ENCODE data around the gene PER1. TPM values are rescaled to one million over a fixed set of nuclear protein-coding genes. Genes with fewer than 3 reads are reported as not detected.

The PER1 gene
- total and polyA plus RNA-seq, 2 of the 4 experiments (the other 2 are of a cell fraction): 3.4 to 10.5 TPM

GRCh38 chr17:8160741-8161221, 8.6 kb upstream of the PER1 start:
- Histone ChIP-seq H3K4me3 (ENCODE audit: insufficient read depth, low read depth, low read length) (no peak overlapping the region), H3K4me2 (ENCODE audit: low read depth, low read length) (no peak overlapping the region; the same call in 1 of the 2 replicates), H3K27ac (ENCODE audit: insufficient read depth, low read length) (no peak overlapping the region), H3K4ac (ENCODE audit: low read depth, low read length) (no peak overlapping the region), H3K4me1 (ENCODE audit: control insufficient read depth, insufficient read depth, low read length) (peaks cover 28% of the 10 kb centered on the region), H2AK5ac (ENCODE audit: low read depth, low read length) (no peak overlapping the region), H4K8ac (ENCODE audit: low read depth in 2 of 2, low read length in 2 of 2) (no peak overlapping the region), H2AK9ac (replicated peaks; ENCODE audit: low read depth, low read length, poor library complexity) (peak overlapping the region; percentile 56), H2BK20ac (ENCODE audit: low read depth, low read length) (no peak overlapping the region), H2BK5ac (ENCODE audit: low read depth, low read length, poor library complexity, severe bottlenecking) (no peak overlapping the region), H3K14ac (replicated peaks; ENCODE audit: low read depth, low read length) (no peak overlapping the region), H4K20me1 (ENCODE audit: insufficient read depth, low read length) (peaks cover 14% of the 10 kb centered on the region), H2AFZ (replicated peaks; ENCODE audit: low read length, poor library complexity) (no peak overlapping the region), H4K91ac (ENCODE audit: insufficient read depth, low read depth, low read length) (no peak overlapping the region), H3K79me1 (ENCODE audit: low read depth in 1 of 2, low read length in 2 of 2) (peaks cover 21 to 42% of the 10 kb centered on the region in 2 experiments), H3K23ac (ENCODE audit: low read depth, low read length) (no peak overlapping the region), H3K9me3 (ENCODE audit: control insufficient read depth, insufficient read depth, low read length) (no peaks in the 10 kb centered on the region), H4K5ac (ENCODE audit: low read depth, low read length) (no peak overlapping the region), H2BK15ac (ENCODE audit: low read depth, low read length) (no peak overlapping the region), H3K9me1 (ENCODE audit: insufficient read depth, low read length) (peaks cover 10% of the 10 kb centered on the region), H2BK120ac (ENCODE audit: low read depth, low read length) (no peak overlapping the region), H3K56ac (ENCODE audit: extremely low read depth, insufficient read depth, low read length) (no peak overlapping the region), H3K18ac (ENCODE audit: low read depth, low read length) (no peak overlapping the region), H3K27me3 (ENCODE audit: control insufficient read depth, insufficient read depth, low read length) (no peaks in the 10 kb centered on the region), H3K36me3 (ENCODE audit: control insufficient read depth, insufficient read depth, low read length) (peaks cover 15% of the 10 kb centered on the region), H3K9ac (ENCODE audit: low read depth, low read length) (no peak overlapping the region)
- TF ChIP-seq RCOR1 (IDR thresholded peaks at IDR 0.05; ENCODE audit: insufficient replicate concordance, low read length): no peak
- TF ChIP-seq FOS (IDR thresholded peaks at IDR 0.05; ENCODE audit: low read depth, low read length): no peak
- TF ChIP-seq RAD21 (IDR thresholded peaks at IDR 0.05; ENCODE audit: low read length): no peak
- TF ChIP-seq USF2 (IDR thresholded peaks at IDR 0.05; ENCODE audit: low read depth, low read length): no peak
- TF ChIP-seq CHD1 (IDR thresholded peaks at IDR 0.05; ENCODE audit: low read depth, low read length): no peak
- TF ChIP-seq NFE2L2 (IDR thresholded peaks at IDR 0.05; ENCODE audit: low read depth, low read length): no peak
- intact Hi-C loops (cut with micrococcal nuclease) (no loop called here), in situ Hi-C loops (cut with MboI; ENCODE audit: low sequenced_read_pairs) (loop anchor here (25.0 kb wide), 1 partner anchor 923 kb away; the partner anchor contains the start of genes DVL2, GABARAP and PHF23), dilution Hi-C loops (cut with HindIII; ENCODE audit: low sequenced_read_pairs, unreplicated experiment) (no loop called here)
- ChIA-PET CTCF (no interaction called here), POLR2A (ENCODE audit: unreplicated experiment) (no interaction called here)
- WGBS, 2 experiments (ENCODE audit: extremely low coverage in 2 of 2, insufficient read length in 1 of 2): no CpG with 5 or more reads among the region's 5 CpGs
- no TSS peak for BruUV-seq (replicated peaks)
- ATAC-seq (ENCODE audit: low read depth): no peak
- no peak for DNase-seq

Measured in IMR-90 (cell line).